ENCODE data around the gene PDZRN3.
"Not testable (repeated sequence)": the region's sequence is repeated elsewhere in the genome, so short reads cannot be mapped to it uniquely, and the experiment has no call there.

PDZRN3 gene

DNA sequence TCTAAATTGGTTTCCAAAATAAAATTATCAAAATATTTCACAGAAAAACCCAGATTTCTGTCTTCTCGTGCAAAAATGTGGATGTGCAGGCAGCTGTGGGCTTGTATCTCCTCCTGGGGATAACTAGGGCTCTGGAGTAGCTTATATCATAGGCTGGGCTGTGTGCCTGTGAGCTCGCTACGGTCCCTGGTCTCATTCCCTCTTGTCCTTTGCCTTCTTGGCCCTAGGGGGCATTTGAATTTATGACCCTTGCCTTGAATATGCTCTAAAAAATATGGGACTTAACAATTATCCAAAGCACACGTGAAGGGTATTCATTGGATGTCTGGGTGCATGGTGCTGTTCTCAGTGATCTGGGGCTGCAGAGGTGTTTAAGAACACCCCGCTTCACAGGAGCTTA is 132.6 kb downstream of the PDZRN3 start:
- DNase-seq (ENCODE audit: low read depth in 2 of 2): no peak

DNA sequence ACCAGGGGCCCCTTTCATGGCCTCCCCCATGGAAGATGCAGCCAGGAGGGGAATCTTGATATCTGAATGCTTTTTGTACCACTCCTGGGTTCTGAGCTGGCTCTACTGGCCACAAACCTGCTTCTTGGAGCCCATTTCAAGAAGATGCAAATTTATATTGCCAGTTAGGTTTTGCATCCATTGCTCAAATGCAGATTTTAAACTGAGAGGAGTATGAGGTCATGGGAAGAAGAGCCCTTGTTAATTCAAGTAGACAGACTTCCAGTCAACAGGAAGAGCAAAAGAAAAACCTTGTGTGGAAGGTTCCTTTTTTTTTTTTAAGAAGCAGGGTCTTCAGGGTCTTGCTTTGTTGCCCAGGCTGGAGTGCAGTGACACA is 133.5 kb downstream of the PDZRN3 start:
- DNase-seq (ENCODE audit: low read depth in 2 of 2): no peak

- no peak for DNase-seq (ENCODE audit: low read depth in 2 of 2)
These were observed 134.1 kb downstream of the PDZRN3 start for GRCh38 chr3:73490453-73491286.

DNA sequence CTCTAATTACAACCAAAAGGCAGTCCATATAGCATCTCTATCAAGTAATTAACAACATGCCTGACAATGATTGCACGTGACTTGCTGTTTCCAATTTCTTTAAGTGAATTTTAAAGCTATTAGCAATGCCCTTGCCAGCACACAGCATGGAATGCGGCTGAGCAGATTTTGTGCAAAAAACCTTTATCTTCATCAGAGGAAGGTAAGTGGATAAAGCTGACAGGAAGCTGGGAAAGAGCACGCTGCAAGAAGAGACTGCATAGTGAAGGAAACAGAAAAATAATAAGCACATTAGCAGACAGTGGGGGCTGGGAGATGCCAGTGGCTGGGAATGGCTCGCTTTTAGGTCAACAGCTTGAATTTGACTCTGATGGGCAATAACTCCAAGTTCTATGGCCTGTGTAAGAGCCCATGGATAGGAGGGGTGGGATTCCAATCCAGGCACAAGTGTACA is 138.8 kb downstream of the PDZRN3 start:
- DNase-seq (ENCODE audit: low read depth in 2 of 2): no peak

- DNase-seq (ENCODE audit: low read depth in 2 of 2): no peak
These were observed 140.0 kb downstream of the PDZRN3 start for GRCh38 chr3:73484656-73485248.

DNA sequence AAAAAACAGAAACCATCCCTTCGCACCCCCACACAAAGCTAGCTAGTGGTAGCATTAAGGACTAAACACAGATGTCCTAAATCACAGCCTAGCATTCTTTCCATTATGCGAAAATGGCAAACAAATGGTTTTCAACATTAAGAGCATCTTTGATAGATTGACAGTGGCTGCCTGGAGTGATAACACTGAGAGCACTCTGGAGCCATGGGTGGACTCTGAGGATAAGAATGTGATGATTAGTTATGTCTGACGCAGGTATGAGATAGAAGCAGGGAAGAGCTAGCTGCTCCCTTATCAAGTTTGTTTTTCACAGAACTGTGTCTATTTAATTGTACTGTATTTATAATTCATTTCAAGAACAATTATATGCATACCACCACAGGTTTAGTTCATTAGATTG is 142.9 kb downstream of the PDZRN3 start:
- no peak for DNase-seq (ENCODE audit: low read depth in 2 of 2)

- no peak for DNase-seq (ENCODE audit: low read depth in 2 of 2)
These were observed 144.5 kb downstream of the PDZRN3 start for GRCh38 chr3:73480187-73480672.

DNA sequence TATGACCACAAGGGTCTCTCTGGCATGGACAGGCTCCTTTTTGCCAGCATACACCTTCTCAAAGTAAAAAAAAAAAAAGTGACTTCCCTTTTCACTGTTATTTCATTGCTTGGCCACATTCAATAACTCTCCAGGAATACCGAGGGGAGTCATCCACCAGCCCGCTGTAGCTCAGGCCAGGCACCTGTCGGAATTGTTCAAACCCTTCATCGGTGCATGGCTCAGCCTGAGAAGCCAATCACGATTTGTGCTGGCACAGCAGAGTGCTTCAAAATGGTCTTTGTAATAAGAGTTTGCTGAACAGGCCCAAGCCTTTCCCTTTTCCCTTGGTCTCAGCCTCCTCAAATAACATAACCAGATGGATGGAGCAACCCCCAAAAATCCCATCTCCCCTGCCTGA is 145.4 kb downstream of the PDZRN3 start:
- no peak for DNase-seq (ENCODE audit: low read depth in 2 of 2)

DNA sequence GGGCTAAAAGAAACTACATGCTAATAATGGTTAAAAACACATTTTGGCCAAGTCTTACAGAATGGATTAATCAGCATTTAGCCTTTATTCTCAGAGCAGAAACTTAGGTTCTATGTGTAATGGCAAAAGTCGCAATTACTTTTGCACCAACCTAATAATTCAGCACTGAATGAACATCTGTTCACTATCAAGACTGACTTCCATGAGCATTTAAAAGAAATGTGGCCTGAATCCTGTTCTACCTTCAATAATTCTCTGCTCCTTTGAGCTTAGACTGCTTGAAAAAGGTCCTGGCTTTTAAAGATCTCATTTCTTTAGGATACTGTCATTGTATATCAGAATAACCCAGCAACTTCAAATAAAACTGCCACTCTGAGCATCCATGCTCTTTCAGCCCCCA is 145.9 kb downstream of the PDZRN3 start:
- DNase-seq (ENCODE audit: low read depth in 2 of 2): no peak

GRCh38 chr3:73475717-73476116 is 149.0 kb downstream of the PDZRN3 start:
- DNase-seq (ENCODE audit: low read depth in 2 of 2): no peak

GRCh38 chr3:73475175-73475574 is 149.6 kb downstream of the PDZRN3 start:
- DNase-seq (ENCODE audit: low read depth in 2 of 2): no peak

DNA sequence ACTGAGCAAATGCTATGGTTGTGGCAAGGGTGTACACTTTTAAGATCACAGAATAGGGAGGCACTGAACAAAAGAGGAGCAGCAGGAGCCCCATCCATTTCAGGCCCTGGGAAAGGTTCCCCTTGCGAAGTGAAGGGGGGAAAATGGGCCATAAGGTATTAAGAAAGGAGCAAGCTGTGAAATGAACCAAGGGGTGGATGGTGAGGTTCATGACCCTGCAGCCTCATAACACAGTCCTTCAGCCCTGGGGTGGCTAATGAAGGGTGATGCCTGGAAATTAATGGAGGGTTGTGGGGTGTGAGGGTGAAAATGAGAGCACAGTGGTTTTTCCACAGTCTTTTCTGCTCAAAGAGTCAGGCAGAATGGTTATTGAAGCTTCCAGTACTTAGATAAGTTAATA is 150.1 kb downstream of the PDZRN3 start:
- DNase-seq (ENCODE audit: low read depth in 2 of 2): no peak

GRCh38 chr3:73473898-73474416 is 150.8 kb downstream of the PDZRN3 start:
- DNase-seq (ENCODE audit: low read depth in 2 of 2): no peak

DNA sequence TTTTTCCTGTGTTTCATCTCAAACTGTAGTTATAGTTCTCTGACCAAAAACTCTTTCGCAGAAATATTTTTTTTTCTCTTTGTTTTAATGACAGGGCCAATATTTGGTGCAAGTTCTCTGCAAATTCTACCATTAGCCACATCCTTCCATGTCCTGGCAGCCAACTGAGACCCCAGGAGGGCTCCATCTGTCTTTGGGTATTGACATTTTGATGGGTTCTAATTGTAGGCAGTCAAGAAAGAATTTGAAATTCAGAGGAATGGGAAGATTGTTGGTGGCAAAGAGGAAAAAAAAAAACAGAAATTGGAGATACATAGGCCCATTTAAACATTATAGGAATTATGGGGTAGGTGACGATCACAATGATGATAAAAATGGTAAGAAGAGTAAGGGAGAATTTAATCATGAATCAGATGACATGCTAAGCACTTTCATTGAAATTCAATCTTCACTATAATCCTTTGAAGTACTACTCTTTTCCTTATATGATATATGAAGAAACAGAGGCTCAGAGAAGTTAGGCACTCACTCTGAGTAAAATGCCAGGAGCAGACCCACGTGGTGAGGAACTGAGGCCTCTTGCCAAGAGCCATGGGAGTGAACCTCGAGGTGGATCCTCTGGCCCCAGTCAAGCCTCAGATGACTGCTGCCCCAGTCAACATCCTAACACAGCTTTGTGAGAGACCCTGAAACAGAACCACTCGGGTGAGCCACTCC is 151.4 kb downstream of the PDZRN3 start:
- DNase-seq (ENCODE audit: low read depth in 2 of 2): no peak

DNA sequence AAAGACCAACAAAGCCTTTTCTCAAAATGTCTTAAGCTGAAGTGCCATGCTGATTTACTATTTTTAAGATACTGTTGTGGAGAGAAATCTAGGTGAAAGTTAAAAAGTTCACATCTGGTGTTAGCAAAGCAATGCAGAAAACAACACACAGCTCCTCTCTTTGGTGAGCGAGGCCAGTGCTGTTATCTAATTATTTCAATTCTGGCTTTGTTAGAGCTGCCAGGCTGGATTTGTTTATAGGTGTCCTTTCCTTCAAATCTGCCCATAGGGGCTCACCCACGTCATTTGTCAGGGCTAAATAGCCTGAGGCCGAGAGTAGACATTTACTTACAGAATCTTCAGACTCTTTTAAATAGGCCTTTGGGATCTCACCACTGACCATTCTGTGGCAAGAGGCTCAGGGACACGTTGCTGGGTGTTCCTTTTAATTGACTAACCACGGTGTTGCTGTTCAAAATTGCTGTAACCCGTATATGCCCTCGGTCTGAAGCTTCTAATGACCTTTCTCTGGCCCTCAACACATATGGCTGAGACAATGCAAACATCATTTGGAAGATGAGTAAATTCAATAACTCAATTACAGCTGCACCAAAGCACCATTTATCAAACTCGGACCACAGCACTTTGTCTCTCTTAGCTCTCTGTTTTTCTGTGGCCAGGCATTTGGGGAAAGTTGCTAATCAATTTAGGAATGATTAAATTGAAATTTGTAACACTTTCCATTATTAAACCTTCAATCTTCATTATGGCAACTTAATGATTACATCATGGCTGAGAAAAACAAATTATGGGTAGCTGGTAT is 152.6 kb downstream of the PDZRN3 start:
- no peak for DNase-seq (ENCODE audit: low read depth in 2 of 2)

GRCh38 chr3:73470860-73471259 is 153.9 kb downstream of the PDZRN3 start:
- DNase-seq (ENCODE audit: low read depth in 2 of 2): no peak

DNA sequence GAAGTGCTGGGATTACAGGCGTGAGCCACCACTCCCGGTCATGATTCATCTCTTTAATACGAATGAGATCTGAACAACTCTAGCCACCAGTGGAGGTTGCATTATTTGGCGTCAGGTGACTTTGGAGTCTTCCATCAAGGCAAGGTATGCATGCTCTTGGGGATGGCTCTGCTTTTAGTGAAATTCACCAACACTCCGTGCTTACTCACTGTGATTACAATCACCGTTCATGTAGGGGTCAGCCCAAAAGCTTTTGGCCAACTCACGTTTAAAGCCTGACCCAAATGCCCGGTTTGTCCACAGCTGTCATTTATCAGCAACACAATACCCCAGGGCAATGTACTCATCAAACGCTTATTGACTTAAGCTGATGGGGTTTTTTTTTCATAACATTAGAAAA is 155.4 kb downstream of the PDZRN3 start:
- no peak for DNase-seq (ENCODE audit: low read depth in 2 of 2)

- no peak for DNase-seq (ENCODE audit: low read depth in 2 of 2)
These were observed 157.5 kb downstream of the PDZRN3 start for GRCh38 chr3:73467211-73467610.

- DNase-seq (ENCODE audit: low read depth in 2 of 2): no peak
These were observed 158.8 kb downstream of the PDZRN3 start for GRCh38 chr3:73465926-73466325.

DNA sequence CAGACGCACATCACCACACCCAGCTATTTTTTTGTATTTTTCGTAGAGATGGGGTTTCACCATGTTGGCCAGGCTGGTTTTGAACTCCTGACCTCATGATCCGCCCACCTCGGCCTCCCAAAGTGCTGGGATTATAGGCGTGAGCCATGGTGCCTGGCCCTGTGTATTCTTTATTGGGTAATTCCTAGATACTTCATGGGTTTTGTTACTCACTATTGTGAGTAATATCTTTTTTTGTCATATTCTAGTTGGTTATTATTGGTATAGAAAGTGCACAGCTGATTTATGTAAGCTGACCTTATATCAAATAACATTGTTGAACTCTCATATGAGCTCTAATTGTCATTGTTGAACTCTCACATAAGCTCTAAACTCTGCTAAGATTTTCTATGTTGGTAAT is 160.6 kb downstream of the PDZRN3 start:
- DNase-seq (ENCODE audit: low read depth in 2 of 2): not testable (repeated sequence)

- no peak for DNase-seq (ENCODE audit: low read depth in 2 of 2)
These were observed 163.2 kb downstream of the PDZRN3 start for GRCh38 chr3:73461547-73461946.

GRCh38 chr3:73459711-73460110 is 165.0 kb downstream of the PDZRN3 start:
- no peak for DNase-seq (ENCODE audit: low read depth in 2 of 2)

Measured in stimulated activated CD8-positive, alpha-beta memory T cell treated with anti-CD3 and anti-CD28 coated beads, Interleukin-2, amount 100 ng/mL, for 1 hour (primary cell).